ENCODE measurements around the gene INO80D.

GRCh38 chr2:206045251-206045650 is 40.7 kb downstream of the INO80D start:
- no peak for TF ChIP-seq POLR2A (IDR thresholded peaks at IDR 0.05)
- no peak for TF ChIP-seq CTCF (IDR thresholded peaks at IDR 0.05)

Data from Peyer's patch (tissue), 4 donors.